Sigmoid colon (tissue), 4 donors: ENCODE data around the gene BCAT1.

Source experiments
- CTCF ChIP-seq, 4 experiments: fragments of 450-650 bp in 3 of 4; fragments of 200-600 bp in 1 of 4; IDR thresholded peaks; one replicate each; pipeline ENCODE4 v1.5.1; 2016 to 2019; ENCODE audit warnings: antibody characterized with exemption in 4 of 4, mild to moderate bottlenecking in 3 of 4, moderate library complexity in 2 of 4
- POLR2A ChIP-seq, 2 donors: fragments of 450-650 bp; IDR thresholded peaks; one replicate each; pipeline ENCODE4 v1.6.1; 2016; ENCODE audit warnings: antibody characterized with exemption in 2 of 2, mild to moderate bottlenecking in 2 of 2, moderate library complexity in 2 of 2
- POLR2AphosphoS5 ChIP-seq, 4 donors: sonication (generic); formaldehyde crosslinking; IDR thresholded peaks; one replicate each; pipeline ENCODE4 v1.6.1; 2017; ENCODE audit warnings: antibody characterized with exemption in 4 of 4

- TF ChIP-seq POLR2A (IDR thresholded peaks at IDR 0.05) (no peak), CTCF (IDR thresholded peaks at IDR 0.05) (no peak), POLR2AphosphoS5 (IDR thresholded peaks at IDR 0.05) (no peak)
Observed at GRCh38 chr12:24905431-24905830, 43.5 kb downstream of the BCAT1 start.
